HK-2 (cell line): ENCODE measurements around the gene CFL2.

ENCODE experiments used
- DNase-seq: peaks from one replicate; pipeline ENCODE4 v3.0.0-alpha.2; 2018; ENCODE audit not compliant: unreplicated experiment

Gene CFL2

DNA sequence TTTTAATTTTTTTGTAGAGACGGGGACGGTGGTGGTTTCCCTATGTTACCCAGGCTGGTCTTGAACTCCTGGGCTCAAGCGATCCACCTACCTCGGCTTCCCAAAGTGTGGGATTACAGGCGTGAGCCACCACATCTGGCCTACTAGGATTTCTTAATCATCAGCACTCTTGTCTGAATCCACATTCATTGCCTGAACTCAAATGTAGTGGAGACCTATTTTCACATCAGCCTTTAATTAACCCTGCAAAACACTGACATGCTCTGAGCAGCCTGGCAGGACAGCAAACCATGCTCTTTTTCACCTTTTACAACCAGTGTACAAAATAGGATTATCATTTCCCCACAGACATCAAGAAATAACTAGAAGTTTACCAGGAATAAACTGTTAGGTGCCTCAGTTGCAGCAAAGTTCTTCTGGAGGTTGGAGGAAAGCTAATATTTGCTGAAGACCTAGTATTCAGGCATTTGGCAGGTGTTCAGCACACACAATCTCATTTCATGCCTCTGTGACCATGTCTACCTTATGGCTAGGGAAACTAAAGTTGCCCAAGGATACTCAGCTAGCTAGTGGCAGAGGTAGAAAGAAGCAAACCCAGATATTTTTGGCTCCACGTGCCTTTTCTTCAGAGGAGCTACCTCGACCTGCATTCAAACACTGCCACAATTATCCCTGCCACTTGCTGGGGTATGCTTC is 37.7 kb downstream of the CFL2 start:
- DNase-seq, result no peak

DNA sequence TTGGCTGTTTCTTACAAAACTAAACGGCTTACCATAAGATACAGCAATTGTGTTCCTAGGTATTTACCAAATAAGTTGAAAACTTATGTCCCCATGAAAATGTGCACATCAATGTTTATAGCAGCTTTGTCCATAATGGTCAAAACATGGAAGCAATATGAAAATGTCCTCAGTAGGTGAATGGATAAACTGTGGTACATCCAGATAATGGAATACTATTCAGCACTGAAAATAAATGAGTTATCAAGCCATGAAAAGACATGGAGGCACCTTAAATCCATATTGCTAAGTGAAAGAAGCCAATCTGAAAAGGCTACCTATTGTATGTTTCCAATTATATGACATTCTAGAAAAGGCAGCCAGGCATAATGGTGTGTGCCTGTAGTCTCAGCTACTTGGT is 40.7 kb downstream of the CFL2 start:
- no peak for DNase-seq

DNA sequence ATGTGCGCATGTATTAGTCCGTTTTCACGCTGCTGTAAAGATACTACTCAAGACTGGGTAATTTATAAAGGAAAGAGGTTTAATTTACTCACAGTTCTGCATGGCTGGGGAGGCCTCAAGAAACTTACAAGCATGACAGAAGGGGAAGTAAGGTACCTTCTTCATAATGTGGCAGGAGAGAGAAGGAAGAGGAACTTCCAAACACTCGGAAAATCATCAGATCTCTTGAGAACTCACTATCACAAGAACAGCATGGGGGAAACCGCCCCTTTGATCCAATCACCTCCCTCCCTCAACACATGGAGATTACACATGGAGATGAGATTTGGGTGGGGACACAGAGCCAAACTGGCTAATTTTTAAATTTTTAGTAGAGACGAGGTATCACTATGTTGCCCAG is 42.7 kb downstream of the CFL2 start:
- no peak for DNase-seq

DNA sequence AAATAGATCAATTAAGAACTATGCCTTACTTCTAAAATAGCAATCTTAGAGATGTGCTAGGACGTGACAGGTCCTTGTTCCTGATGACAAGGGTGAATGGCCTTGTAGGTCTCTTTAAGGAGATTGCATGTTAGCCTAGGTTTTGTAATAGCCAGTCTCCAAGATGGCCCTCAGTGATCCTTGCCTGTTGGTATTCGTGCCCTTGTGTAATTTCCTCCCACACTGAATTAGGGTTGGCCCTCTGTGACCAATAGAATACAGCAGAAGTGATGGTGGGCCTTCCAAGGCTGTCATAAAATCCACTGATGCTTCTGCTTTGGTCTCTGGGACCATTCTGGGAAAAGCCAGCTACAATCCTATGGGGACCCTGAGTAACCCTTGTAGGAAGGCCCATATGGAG is 46.3 kb downstream of the CFL2 start:
- no peak for DNase-seq

DNA sequence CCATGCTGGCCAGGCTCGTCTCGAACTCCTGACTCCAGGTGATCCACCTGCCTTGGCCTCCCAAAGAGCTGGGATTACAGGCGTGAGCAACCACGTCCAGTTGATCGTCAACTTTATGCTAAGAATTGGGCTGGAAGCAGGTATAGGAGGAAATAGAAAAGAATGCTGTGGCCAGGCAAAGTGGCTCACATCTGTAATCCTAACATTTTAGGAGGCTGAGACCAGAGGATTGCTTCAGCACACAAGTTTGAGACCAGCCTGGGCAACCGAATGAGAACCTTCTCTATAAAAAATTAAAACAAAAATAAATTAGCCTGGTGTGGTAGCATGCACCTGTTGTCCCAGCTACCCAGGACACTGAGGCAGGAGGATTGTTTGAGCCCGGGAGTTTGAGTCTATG is 47.4 kb downstream of the CFL2 start:
- DNase-seq, result no peak

DNA sequence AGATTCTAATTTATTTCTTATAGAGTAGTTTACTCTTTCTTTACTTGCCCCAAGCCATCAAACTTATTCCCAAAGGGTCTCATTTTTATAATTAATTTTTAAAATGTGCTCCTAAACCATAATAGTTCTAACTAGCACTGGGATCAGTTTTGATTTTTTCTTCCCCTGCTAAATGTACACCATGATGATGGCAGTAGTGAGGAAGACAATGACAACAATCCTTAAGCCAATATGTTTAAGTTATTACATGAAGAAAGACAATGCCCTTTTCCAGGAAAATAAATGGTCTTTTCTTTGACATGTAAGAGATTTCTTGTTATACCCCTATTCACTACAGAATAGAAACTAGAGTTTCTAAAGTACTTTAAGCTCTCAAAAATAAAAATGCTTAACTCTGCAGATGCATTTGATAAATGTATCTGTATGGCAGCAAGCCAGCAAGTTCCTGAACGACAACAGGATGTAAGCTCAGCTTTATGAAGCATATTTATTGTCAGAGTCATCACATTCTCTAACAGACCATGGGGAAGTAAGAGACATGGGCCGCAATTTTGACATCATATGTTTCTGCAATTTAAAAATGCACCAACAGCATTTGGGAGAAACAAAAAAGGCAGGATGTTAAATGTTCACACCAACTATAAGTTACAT is 48.5 kb downstream of the CFL2 start:
- peak; percentile 30 for DNase-seq

DNA sequence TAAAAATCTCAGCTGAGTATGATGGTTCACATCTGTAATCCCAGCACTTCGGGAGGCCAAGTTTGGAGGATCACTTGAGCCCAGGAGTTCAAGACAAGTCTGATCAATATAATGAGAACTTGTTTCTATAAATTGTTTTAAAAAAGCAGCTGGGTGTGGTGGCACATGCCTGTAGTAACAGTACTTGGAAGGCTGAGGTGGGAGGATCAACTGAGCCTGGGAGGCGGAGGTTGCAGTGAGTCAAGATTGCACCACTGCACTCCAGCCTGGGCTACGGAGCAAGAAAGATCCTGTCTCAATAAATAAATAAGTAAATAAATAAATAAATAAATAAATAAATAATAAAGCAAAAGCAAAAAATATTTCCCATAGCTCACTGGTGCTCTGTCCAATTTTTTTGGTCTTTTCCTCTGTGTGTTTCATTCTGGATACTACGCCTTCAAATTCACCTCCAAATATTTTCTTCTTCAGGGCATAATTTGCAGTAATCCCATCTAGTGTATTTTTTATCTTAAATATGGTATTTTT is 51.8 kb downstream of the CFL2 start:
- DNase-seq, result no peak

DNA sequence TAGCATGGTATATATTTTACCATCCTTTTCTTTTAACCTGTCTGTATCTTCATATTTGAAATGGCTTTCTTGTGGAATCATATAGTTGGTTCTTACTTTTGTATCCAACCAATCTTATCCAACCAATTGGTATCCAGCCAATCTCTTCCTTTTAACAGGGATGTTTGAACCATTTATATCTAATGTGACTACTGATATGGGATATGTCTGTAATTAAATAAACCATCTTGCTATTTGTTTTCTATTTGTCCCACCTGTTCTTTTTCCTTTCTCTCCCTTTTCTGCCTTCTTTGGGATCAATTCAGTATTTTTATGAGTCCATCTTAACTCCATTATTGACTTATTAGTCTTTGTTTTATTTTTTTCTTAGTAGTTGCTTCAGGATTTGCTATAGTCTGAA is 53.6 kb downstream of the CFL2 start:
- no peak for DNase-seq
